KOPT-K1 (cell line): ENCODE measurements around the gene MYOZ1.
"Not testable (repeated sequence)": the region's sequence is repeated elsewhere in the genome, so short reads cannot be mapped to it uniquely, and the experiment has no call there.

Source experiments
- H3K27ac ChIP-seq: fragments of 200-600 bp; sonication (generic); 2 replicates; pipeline ENCODE4 v1.5.1; 2016; ENCODE audit warnings: antibody characterized with exemption, mild to moderate bottlenecking, low read depth, low read length; ENCODE audit not compliant: poor library complexity, severe bottlenecking
- H3K36me3 ChIP-seq: fragments of 200-600 bp; sonication (generic); 2 replicates; pipeline ENCODE4 v1.5.1; 2017; ENCODE audit warnings: antibody characterized with exemption, mild to moderate bottlenecking, low read length, moderate library complexity; ENCODE audit not compliant: insufficient read depth
- H3K9me3 ChIP-seq: fragments of 200-600 bp; sonication (generic); 2 replicates; pipeline ENCODE4 v1.5.1; 2017; ENCODE audit warnings: antibody characterized with exemption, low read length, mild to moderate bottlenecking; ENCODE audit not compliant: insufficient read depth, poor library complexity, severe bottlenecking

The MYOZ1 gene

GRCh38 chr10:73634421-73634820, 6.9 kb downstream of the MYOZ1 start:
- H3K9me3 ChIP-seq = no peaks in the 10 kb centered on the region
- H3K27ac ChIP-seq = no peak overlapping the region
- no peaks in the 10 kb centered on the region for H3K36me3 ChIP-seq

- H3K36me3 ChIP-seq = no peaks in the 10 kb centered on the region
- H3K27ac ChIP-seq = no peak overlapping the region
- no peaks in the 10 kb centered on the region for H3K9me3 ChIP-seq
Measured at GRCh38 chr10:73629165-73629564, 12.1 kb downstream of the MYOZ1 start.

- no peaks in the 10 kb centered on the region for H3K9me3 ChIP-seq
- H3K36me3 ChIP-seq = no peaks in the 10 kb centered on the region
- H3K27ac ChIP-seq = no peak overlapping the region
Measured at GRCh38 chr10:73628405-73628804, 12.9 kb downstream of the MYOZ1 start.

GRCh38 chr10:73627300-73627699, 14.0 kb downstream of the MYOZ1 start:
- Histone ChIP-seq H3K36me3 (no peaks in the 10 kb centered on the region), H3K9me3 (no peaks in the 10 kb centered on the region), H3K27ac (no peak overlapping the region)

GRCh38 chr10:73625884-73626752, 15.2 kb downstream of the MYOZ1 start:
- Histone ChIP-seq H3K27ac (peak overlapping the region; percentile 78), H3K36me3 (no peaks in the 10 kb centered on the region), H3K9me3 (no peaks in the 10 kb centered on the region)

- no peaks in the 10 kb centered on the region for H3K9me3 ChIP-seq
- no peaks in the 10 kb centered on the region for H3K36me3 ChIP-seq
- peak overlapping the region; percentile 78 for H3K27ac ChIP-seq
Measured at GRCh38 chr10:73625004-73625883, 16.0 kb downstream of the MYOZ1 start.

- H3K27ac ChIP-seq = no peak overlapping the region
- H3K36me3 ChIP-seq = no peaks in the 10 kb centered on the region
- no peaks in the 10 kb centered on the region for H3K9me3 ChIP-seq
Measured at GRCh38 chr10:73623056-73623455, 18.2 kb downstream of the MYOZ1 start.

GRCh38 chr10:73620974-73621373, 20.3 kb downstream of the MYOZ1 start:
- H3K9me3 ChIP-seq, H3K36me3 ChIP-seq, H3K27ac ChIP-seq: not testable (repeated sequence)

- not testable (repeated sequence) for H3K9me3 ChIP-seq, H3K36me3 ChIP-seq, H3K27ac ChIP-seq
Measured at GRCh38 chr10:73617143-73617542, 24.1 kb downstream of the MYOZ1 start.

GRCh38 chr10:73614720-73615119, 26.6 kb downstream of the MYOZ1 start:
- Histone ChIP-seq H3K27ac (no peak overlapping the region), H3K36me3 (no peaks in the 10 kb centered on the region), H3K9me3 (no peaks in the 10 kb centered on the region)

GRCh38 chr10:73609116-73609515, 32.2 kb downstream of the MYOZ1 start:
- Histone ChIP-seq H3K9me3 (no peaks in the 10 kb centered on the region), H3K27ac (no peak overlapping the region)

GRCh38 chr10:73601486-73601921, 39.8 kb downstream of the MYOZ1 start:
- no peaks in the 10 kb centered on the region for H3K36me3 ChIP-seq
- no peak overlapping the region for H3K27ac ChIP-seq

More at GRCh38 chr10:73609116-73609515, 32.2 kb downstream of the MYOZ1 start:
- no peaks in the 10 kb centered on the region for H3K36me3 ChIP-seq

GRCh38 chr10:73597346-73597745, 43.9 kb downstream of the MYOZ1 start:
- Histone ChIP-seq H3K27ac (no peak overlapping the region), H3K9me3 (no peaks in the 10 kb centered on the region), H3K36me3 (no peaks in the 10 kb centered on the region)

More at GRCh38 chr10:73601486-73601921, 39.8 kb downstream of the MYOZ1 start:
- H3K9me3 ChIP-seq = no peaks in the 10 kb centered on the region

- H3K9me3 ChIP-seq = no peaks in the 10 kb centered on the region
- H3K27ac ChIP-seq = no peak overlapping the region
- H3K36me3 ChIP-seq = no peaks in the 10 kb centered on the region
Measured at GRCh38 chr10:73593812-73594211, 47.5 kb downstream of the MYOZ1 start.

GRCh38 chr10:73593110-73593509, 48.2 kb downstream of the MYOZ1 start:
- H3K27ac ChIP-seq = no peak overlapping the region
- H3K9me3 ChIP-seq = no peaks in the 10 kb centered on the region
- H3K36me3 ChIP-seq = no peaks in the 10 kb centered on the region
